K562 (cell line): ENCODE results near the gene IQCK. TPM values are rescaled to one million over a fixed set of nuclear protein-coding genes. Genes with fewer than 3 reads are reported as not detected.

Experiments used
- ATAC-seq: fragments of 200-7000 bp; cut with Tn5 transposase; 3 replicates; pipeline ENCODE4 v1.9.1; 2020; ENCODE audit warnings: moderate library complexity
- BruUV-seq: library from RNA; stranded (reverse); fragments of 400-500 nt; replicated peaks from 2 replicates; lab custom pipeline; 2021; lab: Mats Ljungman, UMichigan
- CTCF ChIA-PET: fragments of 300-600 bp; formaldehyde crosslinking; extraction: SDS; loops from one replicate; lab custom pipeline; 2021; ENCODE audit warnings: low intra/inter-chr PET ratio; lab: Yijun Ruan, JAX
- POLR2A ChIA-PET: fragments of 300-600, 350-650 bp; sonication (Branson Sonifier 250); formaldehyde crosslinking; extraction: SDS; loops from one replicate; lab custom pipeline; 2021; ENCODE audit warnings: antibody characterized with exemption, inconsistent platforms; lab: Yijun Ruan, JAX
- DNase-seq, 4 experiments: peaks; one replicate each; pipeline versions ENCODE4 v3.0.0 to v3.0.0-alpha.2; 2011 to 2018; ENCODE audit warnings: low spot score in 3 of 4, mixed read lengths in 3 of 4; ENCODE audit errors: extremely low read depth in 1 of 4
- FAIRE-seq: peaks from 2 replicates; lab custom pipeline; 2011; peaks lifted over from hg19 to GRCh38; lab: Jason Lieb, UNC
- H2AFZ ChIP-seq: 2 replicates; pipeline ENCODE4 v1.6.0; 2011; ENCODE audit warnings: low read depth, low read length, control low read depth, inconsistent platforms
- H3K27ac ChIP-seq: fragments of 200-600 bp; 3 replicates; pipeline ENCODE4 v1.8.0; 2011; ENCODE audit warnings: low read depth, mild to moderate bottlenecking, control low read depth, inconsistent platforms, low read length, moderate library complexity, mixed read lengths; ENCODE audit errors: extremely low read depth
- H3K27me3 ChIP-seq, 2 experiments: fragments of 300-600 bp in 1 of 2; 2 replicates in 1 of 2; 3 replicates in 1 of 2; pipeline versions ENCODE4 v1.6.0 to v1.8.0; 2011; ENCODE audit warnings: inconsistent platforms in 2 of 2, low read length in 2 of 2, mild to moderate bottlenecking in 1 of 2, mixed read lengths in 1 of 2, moderate library complexity in 1 of 2; ENCODE audit not compliant: control insufficient read depth in 2 of 2, insufficient read depth in 2 of 2
- H3K36me3 ChIP-seq: fragments of 300-600 bp; 3 replicates; pipeline ENCODE4 v1.8.0; 2011; ENCODE audit warnings: mild to moderate bottlenecking, low read length, inconsistent platforms; ENCODE audit not compliant: control insufficient read depth, insufficient read depth
- H3K4me1 ChIP-seq, 2 experiments: fragments of 200-600 bp in 1 of 2; replicated peaks in 1 of 2; 2 replicates in 1 of 2; 3 replicates in 1 of 2; pipeline versions ENCODE4 v1.5.1 to v1.8.0; 2011; ENCODE audit warnings: inconsistent platforms in 2 of 2, low read length in 2 of 2, mild to moderate bottlenecking in 1 of 2, mixed read lengths in 1 of 2, moderate library complexity in 1 of 2; ENCODE audit not compliant: control insufficient read depth in 2 of 2, insufficient read depth in 2 of 2
- H3K4me2 ChIP-seq: 2 replicates; pipeline ENCODE4 v1.6.1; 2011; ENCODE audit warnings: low read length, control low read depth, inconsistent platforms, mixed read lengths; ENCODE audit not compliant: insufficient read depth
- H3K4me3 ChIP-seq: fragments of 200-600 bp; sonication (generic), shearing (Covaris generic); 2 replicates; pipeline ENCODE4 v1.5.1; 2016; ENCODE audit warnings: control low read depth, inconsistent platforms
- H3K79me2 ChIP-seq: fragments of 200-600 bp; 3 replicates; pipeline ENCODE4 v1.8.0; 2011; ENCODE audit warnings: low read length, inconsistent platforms; ENCODE audit not compliant: control insufficient read depth, insufficient read depth
- H3K9ac ChIP-seq, 2 experiments: 2 replicates each; pipeline versions ENCODE4 v1.6.0 to v1.6.1; 2011; ENCODE audit warnings: low read depth in 2 of 2, low read length in 2 of 2, control low read depth in 1 of 2, inconsistent platforms in 1 of 2, mild to moderate bottlenecking in 1 of 2, mixed read lengths in 1 of 2; ENCODE audit not compliant: insufficient read depth in 1 of 2
- H3K9me1 ChIP-seq: one replicate; pipeline ENCODE4 v1.6.0; 2011; ENCODE audit warnings: inconsistent platforms, mild to moderate bottlenecking, low read length, moderate library complexity; ENCODE audit not compliant: control insufficient read depth, insufficient read depth
- H3K9me3 ChIP-seq: replicated peaks from 2 replicates; pipeline ENCODE4 v1.5.1; 2011; ENCODE audit warnings: low read depth, low read length, inconsistent platforms; ENCODE audit not compliant: control insufficient read depth, insufficient read depth
- H4K20me1 ChIP-seq: replicated peaks from 2 replicates; pipeline ENCODE4 v1.6.1; 2011; ENCODE audit warnings: low read length, inconsistent platforms, mixed read lengths; ENCODE audit not compliant: control insufficient read depth, insufficient read depth
- BACH1 ChIP-seq: fragments of 200-800 bp; sonication (Bioruptor generic); IDR thresholded peaks from 2 replicates; pipeline ENCODE4 v1.6.1; 2016; ENCODE audit warnings: missing genetic modification characterization, missing compliant biosample characterization
- CBX1 ChIP-seq: sonication (generic); IDR thresholded peaks from 2 replicates; pipeline ENCODE4 v1.6.1; 2016; ENCODE audit warnings: antibody characterized with exemption, low read depth, mild to moderate bottlenecking
- CEBPB ChIP-seq: fragments of 450-650 bp; IDR thresholded peaks from 2 replicates; pipeline ENCODE4 v1.6.1; 2016; ENCODE audit warnings: missing genetic modification characterization, missing compliant biosample characterization
- EP400 ChIP-seq: fragments of 450-650 bp; IDR thresholded peaks from 2 replicates; pipeline ENCODE4 v1.6.1; 2017; ENCODE audit warnings: antibody characterized with exemption, mild to moderate bottlenecking, moderate library complexity
- FOXJ3 ChIP-seq: sonication (generic); formaldehyde crosslinking; IDR thresholded peaks from 2 replicates; pipeline ENCODE4 v1.4.0; 2020; ENCODE audit warnings: mild to moderate bottlenecking, missing genetic modification reagents
- HNRNPH1 ChIP-seq: fragments of 200-400 bp; formaldehyde crosslinking; optimal IDR thresholded peaks from 2 replicates; pipeline ENCODE3; 2017; ENCODE audit warnings: low read depth, mild to moderate bottlenecking, low read length, moderate library complexity
- KDM1A ChIP-seq, 2 experiments: fragments of 450-650 bp; IDR thresholded peaks; 2 replicates each; pipeline ENCODE4 v1.6.1; 2016; ENCODE audit warnings: mild to moderate bottlenecking in 2 of 2
- PRMT5 ChIP-seq: sonication (generic); formaldehyde crosslinking; IDR thresholded peaks from 2 replicates; pipeline ENCODE4 v1.5.0; 2020; ENCODE audit warnings: missing genetic modification reagents
- SOX6 ChIP-seq: fragments of 450-650 bp; IDR thresholded peaks from 2 replicates; pipeline ENCODE4 v1.6.1; 2014; ENCODE audit warnings: mild to moderate bottlenecking
- TOE1 ChIP-seq, 2 experiments: fragments of 450-650 bp in 1 of 2; sonication (generic) in 1 of 2; formaldehyde crosslinking in 1 of 2; IDR thresholded peaks; 2 replicates each; pipeline versions ENCODE4 v1.7.1 to v1.8.0; 2016 to 2022; ENCODE audit warnings: borderline replicate concordance in 2 of 2, mild to moderate bottlenecking in 2 of 2, antibody characterized with exemption in 1 of 2, inconsistent platforms in 1 of 2, low read depth in 1 of 2, missing genetic modification reagents in 1 of 2, moderate library complexity in 1 of 2
- ZNF324 ChIP-seq: fragments of 250-450 bp; sonication (Bioruptor Pico); IDR thresholded peaks from 2 replicates; pipeline ENCODE4 v1.4.0; 2020; ENCODE audit warnings: mild to moderate bottlenecking
- ZNF444 ChIP-seq: fragments of 250-450 bp; sonication (Bioruptor Pico); IDR thresholded peaks from 2 replicates; pipeline ENCODE4 v1.4.0; 2020; ENCODE audit warnings: mild to moderate bottlenecking, moderate library complexity
- WGBS: fragments of 100-300 bp; shearing (Covaris generic); methylation state at CpG from one replicate; pipeline ENCODE4 v1.1.6; 2016; ENCODE audit warnings: low coverage, mixed read lengths; ENCODE audit not compliant: insufficient coverage; ENCODE audit errors: missing lambda C conversion rate; 5-methylcytosine and 5-hydroxymethylcytosine counted together
- in situ Hi-C: fragments of 300-500 bp; cut with MboI; formaldehyde crosslinking; loops from 4 replicates; pipeline ENCODE4 v1.15.0; 2018; ENCODE audit warnings: inconsistent platforms, mixed read lengths
- intact Hi-C: fragments of 100-400 bp; cut with micrococcal nuclease; formaldehyde crosslinking; loops from 2 replicates; pipeline ENCODE4 v1.14.2; 2022
- polyA plus RNA-seq, 8 experiments: library from polyadenylated mRNA; depleted of rRNA in 4 of 8; stranded (reverse) in 5 of 8; unstranded in 3 of 8; fragments of >200 nt; fragmentation: Nextera tagmentation in 2 of 8; fragmentation: Illumina TruSeq in 1 of 8; extraction: Ambion mirVana in 2 of 8; extraction: Trizol in 1 of 8; gene quantifications; 2 replicates each; pipeline versions ENCODE4 v1.2.1 to v1.2.3, GENCODE V29; 2011 to 2014; ENCODE audit warnings: inconsistent platforms in 1 of 8, missing spikeins in 1 of 8
- total RNA-seq, 7 experiments: library from RNA; depleted of rRNA in 6 of 7; stranded (reverse); fragments of >200 nt in 6 of 7; fragmentation: Illumina TruSeq in 2 of 7; extraction: Trizol in 2 of 7; gene quantifications; 2 replicates each; pipeline versions ENCODE4 v1.2.1 to v1.2.3, GENCODE V29; 2011 to 2021; ENCODE audit warnings: low replicate concordance in 1 of 7
- TF ChIP-seq, protein P1 (sequence below): IDR thresholded peaks from 2 replicates; pipeline ENCODE4 v1.6.1; 2016; ENCODE audit warnings: missing genetic modification characterization, missing compliant biosample characterization
- TF ChIP-seq, protein P2 (sequence below): sonication (generic); formaldehyde crosslinking; IDR thresholded peaks from 2 replicates; pipeline ENCODE4 v1.8.0; 2022; ENCODE audit warnings: mild to moderate bottlenecking, missing genetic modification reagents
- TF ChIP-seq, protein P3 (sequence below): sonication (generic); formaldehyde crosslinking; IDR thresholded peaks from 2 replicates; pipeline ENCODE4 v1.8.0; 2023; ENCODE audit warnings: mild to moderate bottlenecking, missing genetic modification reagents

The IQCK gene
- total and polyA plus RNA-seq, 9 of the 15 experiments (the other 6 are each of a cell fraction or from before 2014, with no cell fraction given): 5.2 to 12.2 (median 7.3) TPM

DNA sequence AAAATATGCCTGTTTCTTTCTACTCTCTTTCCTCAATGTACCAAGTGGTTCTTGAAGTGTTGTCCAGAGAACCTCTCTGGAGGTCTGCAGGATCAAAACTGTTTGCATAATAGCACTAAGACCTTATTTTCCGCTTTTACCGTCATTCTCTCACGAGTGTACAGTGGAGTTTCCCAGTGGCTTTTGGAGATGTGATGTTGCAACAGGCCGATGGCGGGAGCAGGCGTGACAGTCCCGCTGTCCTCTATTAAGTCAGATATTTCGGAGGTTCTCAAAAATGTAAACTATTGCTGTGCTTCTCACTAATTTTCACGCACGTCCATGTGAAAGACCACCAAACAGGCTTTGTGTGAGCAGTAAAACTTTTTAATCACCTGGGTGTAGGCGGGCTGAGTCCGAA lies 174.8 kb downstream of the IQCK start:
- CTCF ChIA-PET: no interaction called here

DNA sequence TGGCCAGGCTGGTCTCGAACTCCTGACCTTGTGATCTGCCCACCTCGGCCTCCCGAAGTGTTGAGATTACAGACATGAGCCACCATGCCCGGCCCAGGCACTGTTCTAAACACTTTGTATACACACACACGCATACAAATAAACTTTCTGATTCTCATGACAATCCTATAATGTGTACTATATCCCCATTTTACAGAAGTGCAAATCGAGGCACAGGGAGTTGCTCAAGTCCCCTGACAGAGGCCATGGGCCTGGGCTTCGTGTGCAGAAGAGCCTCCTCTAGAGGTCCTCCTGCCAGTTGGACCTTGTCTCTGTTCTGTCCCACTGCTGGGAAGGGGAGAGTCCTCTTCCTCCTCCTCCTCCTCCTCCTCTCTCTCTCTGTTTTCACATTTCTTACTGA lies 176.5 kb downstream of the IQCK start:
- Histone ChIP-seq H3K27me3 (peaks cover 2 to 26% of the 10 kb centered on the region in 2 experiments; a peak in 2 of 5 replicates), H3K4me2 (no peak overlapping the region), H3K4me3 (no peak overlapping the region), H3K9ac (no peak overlapping the region), H4K20me1 (no peaks in the 10 kb centered on the region), H3K9me3 (no peaks in the 10 kb centered on the region), H3K36me3 (no peaks in the 10 kb centered on the region), H3K27ac (no peak overlapping the region), H3K79me2 (no peaks in the 10 kb centered on the region), H2AFZ (no peak overlapping the region), H3K9me1 (no peaks in the 10 kb centered on the region), H3K4me1 (no peaks in the 10 kb centered on the region)
- ATAC-seq: no peak
- 0% methylated on average over 6 of the region's 7 CpGs for WGBS
- CTCF ChIA-PET: no interaction called here
- DNase-seq: no peak
- intact Hi-C loops: no loop called here
- in situ Hi-C loops: loop anchor here (25.0 kb wide), 1 partner anchor 507 kb away; no protein-coding TSS in a partner anchor
- no peak for FAIRE-seq
- BruUV-seq: no TSS peak
- POLR2A ChIA-PET: no interaction called here
- TF ChIP-seq EP400 (no peak), PRMT5 (CRISPR knock-in tag) (no peak), ZNF324 (CRISPR knock-in tag) (no peak), KDM1A (IDR thresholded peaks at IDR 0.05) (0 out of 4 replicates have a peak, but pooled peaks of 1 of the 2 experiments have one; percentile 25), HNRNPH1 (no peak), BACH1 (tag) (no peak)
- TF ChIP-seq, protein P1, sequence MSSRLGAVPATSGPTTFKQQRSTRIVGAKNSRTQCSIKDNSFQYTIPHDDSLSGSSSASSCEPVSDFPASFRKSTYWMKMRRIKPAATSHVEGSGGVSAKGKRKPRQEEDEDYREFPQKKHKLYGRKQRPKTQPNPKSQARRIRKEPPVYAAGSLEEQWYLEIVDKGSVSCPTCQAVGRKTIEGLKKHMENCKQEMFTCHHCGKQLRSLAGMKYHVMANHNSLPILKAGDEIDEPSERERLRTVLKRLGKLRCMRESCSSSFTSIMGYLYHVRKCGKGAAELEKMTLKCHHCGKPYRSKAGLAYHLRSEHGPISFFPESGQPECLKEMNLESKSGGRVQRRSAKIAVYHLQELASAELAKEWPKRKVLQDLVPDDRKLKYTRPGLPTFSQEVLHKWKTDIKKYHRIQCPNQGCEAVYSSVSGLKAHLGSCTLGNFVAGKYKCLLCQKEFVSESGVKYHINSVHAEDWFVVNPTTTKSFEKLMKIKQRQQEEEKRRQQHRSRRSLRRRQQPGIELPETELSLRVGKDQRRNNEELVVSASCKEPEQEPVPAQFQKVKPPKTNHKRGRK (tag): no peak
- TF ChIP-seq, protein P2, sequence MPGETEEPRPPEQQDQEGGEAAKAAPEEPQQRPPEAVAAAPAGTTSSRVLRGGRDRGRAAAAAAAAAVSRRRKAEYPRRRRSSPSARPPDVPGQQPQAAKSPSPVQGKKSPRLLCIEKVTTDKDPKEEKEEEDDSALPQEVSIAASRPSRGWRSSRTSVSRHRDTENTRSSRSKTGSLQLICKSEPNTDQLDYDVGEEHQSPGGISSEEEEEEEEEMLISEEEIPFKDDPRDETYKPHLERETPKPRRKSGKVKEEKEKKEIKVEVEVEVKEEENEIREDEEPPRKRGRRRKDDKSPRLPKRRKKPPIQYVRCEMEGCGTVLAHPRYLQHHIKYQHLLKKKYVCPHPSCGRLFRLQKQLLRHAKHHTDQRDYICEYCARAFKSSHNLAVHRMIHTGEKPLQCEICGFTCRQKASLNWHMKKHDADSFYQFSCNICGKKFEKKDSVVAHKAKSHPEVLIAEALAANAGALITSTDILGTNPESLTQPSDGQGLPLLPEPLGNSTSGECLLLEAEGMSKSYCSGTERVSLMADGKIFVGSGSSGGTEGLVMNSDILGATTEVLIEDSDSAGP (CRISPR knock-in tag): no peak

More for the DNA sequence above, 174.8 kb downstream of the IQCK start:
- Histone ChIP-seq H3K79me2 (no peaks in the 10 kb centered on the region), H3K27ac (no peak overlapping the region), H3K9me3 (no peaks in the 10 kb centered on the region), H4K20me1 (no peaks in the 10 kb centered on the region), H2AFZ (no peak overlapping the region), H3K9me1 (no peaks in the 10 kb centered on the region), H3K27me3 (peaks cover 2 to 15% of the 10 kb centered on the region in 2 experiments; a peak in 2 of 5 replicates), H3K4me1 (no peaks in the 10 kb centered on the region), H3K36me3 (no peaks in the 10 kb centered on the region), H3K9ac (no peak overlapping the region), H3K4me3 (no peak overlapping the region), H3K4me2 (no peak overlapping the region)
- POLR2A ChIA-PET: interaction anchor here (1.1 kb wide), 1 partner anchor 11 kb away, joined by 4 read pairs; no protein-coding TSS in a partner anchor
- DNase-seq (no peak), ATAC-seq (no peak), FAIRE-seq (no peak)
- WGBS: 5% methylated on average over 12 of the region's 12 CpGs
- intact Hi-C loops (no loop called here), in situ Hi-C loops (loop anchor here (25.0 kb wide), 1 partner anchor 506 kb away; no protein-coding TSS in a partner anchor)
- no TSS peak for BruUV-seq
- TF ChIP-seq FOXJ3 (CRISPR knock-in tag) (no peak), CEBPB (tag) (peak; percentile 69), CBX1 (no peak), ZNF444 (CRISPR knock-in tag) (no peak), SOX6 (no peak), TOE1 (IDR thresholded peaks at IDR 0.05; ENCODE audit: borderline replicate concordance) (no peak), TOE1 (CRISPR knock-in tag; IDR thresholded peaks at IDR 0.05; ENCODE audit: borderline replicate concordance, low read depth) (no peak)
- TF ChIP-seq, protein P3, sequence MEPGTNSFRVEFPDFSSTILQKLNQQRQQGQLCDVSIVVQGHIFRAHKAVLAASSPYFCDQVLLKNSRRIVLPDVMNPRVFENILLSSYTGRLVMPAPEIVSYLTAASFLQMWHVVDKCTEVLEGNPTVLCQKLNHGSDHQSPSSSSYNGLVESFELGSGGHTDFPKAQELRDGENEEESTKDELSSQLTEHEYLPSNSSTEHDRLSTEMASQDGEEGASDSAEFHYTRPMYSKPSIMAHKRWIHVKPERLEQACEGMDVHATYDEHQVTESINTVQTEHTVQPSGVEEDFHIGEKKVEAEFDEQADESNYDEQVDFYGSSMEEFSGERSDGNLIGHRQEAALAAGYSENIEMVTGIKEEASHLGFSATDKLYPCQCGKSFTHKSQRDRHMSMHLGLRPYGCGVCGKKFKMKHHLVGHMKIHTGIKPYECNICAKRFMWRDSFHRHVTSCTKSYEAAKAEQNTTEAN (CRISPR knock-in tag): no peak
